Measurements from ENCODE around the gene LSM10. TPM values are rescaled to one million over a fixed set of nuclear protein-coding genes. Genes with fewer than 3 reads are reported as not detected.

Gene LSM10
- total RNA-seq, 6 experiments from 2014 or later = 44.6 to 58.7 (median 49.6) TPM

DNA sequence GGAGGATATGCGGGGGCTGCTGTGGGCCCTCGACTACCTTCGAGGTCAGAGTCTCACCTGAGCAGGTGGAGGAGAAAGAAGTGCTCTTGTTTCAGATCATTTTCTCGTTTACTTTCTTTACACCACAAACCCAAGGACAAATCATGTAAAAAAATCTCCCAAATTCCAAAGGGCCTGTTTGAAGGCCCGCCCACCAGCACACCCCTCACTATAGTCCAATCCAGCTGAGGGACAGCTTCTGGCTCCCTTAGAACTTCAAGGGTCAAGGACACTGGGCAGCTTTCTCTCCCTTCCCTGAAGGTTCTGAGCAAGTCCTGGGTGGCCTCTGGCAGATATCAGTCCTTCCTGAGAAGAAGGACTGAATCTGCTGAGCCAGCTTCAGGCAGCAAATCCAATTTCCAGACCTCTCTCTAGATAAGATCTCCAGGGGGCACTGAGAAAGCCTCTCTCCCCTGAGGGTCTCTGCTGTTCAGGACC is 17.5 kb downstream of the LSM10 start:
- Mint-ChIP-seq H3K27me3 (ENCODE audit: insufficient read depth) (peaks cover 7% of the 10 kb centered on the region), H3K4me1 (ENCODE audit: low read depth) (peaks cover 58% of the 10 kb centered on the region), H3K9me3 (no peaks in the 10 kb centered on the region), H3K27ac (peak overlapping the region; percentile 3; the same call in 1 of the 2 replicates), H3K36me3 (ENCODE audit: low read depth) (peaks cover 14% of the 10 kb centered on the region), H3K4me3 (no peak overlapping the region)
- DNase-seq = no peak
- TF ChIP-seq CTCF (IDR thresholded peaks at IDR 0.05) = no peak

GRCh38 chr1:36377791-36378492 is 19.8 kb downstream of the LSM10 start:
- no peak overlapping the region for H3K4me3 Mint-ChIP-seq
- H3K27me3 Mint-ChIP-seq (ENCODE audit: insufficient read depth) = no peaks in the 10 kb centered on the region; the same call in 1 of the 2 replicates
- no peak for TF ChIP-seq CTCF (IDR thresholded peaks at IDR 0.05)
- peak overlapping the region; percentile 52; the same call in 1 of the 2 replicates for H3K27ac Mint-ChIP-seq
- H3K36me3 Mint-ChIP-seq (ENCODE audit: low read depth) = peaks cover 10% of the 10 kb centered on the region
- peaks cover 59% of the 10 kb centered on the region for H3K4me1 Mint-ChIP-seq (ENCODE audit: low read depth)
- DNase-seq = no peak
- no peaks in the 10 kb centered on the region for H3K9me3 Mint-ChIP-seq

DNA sequence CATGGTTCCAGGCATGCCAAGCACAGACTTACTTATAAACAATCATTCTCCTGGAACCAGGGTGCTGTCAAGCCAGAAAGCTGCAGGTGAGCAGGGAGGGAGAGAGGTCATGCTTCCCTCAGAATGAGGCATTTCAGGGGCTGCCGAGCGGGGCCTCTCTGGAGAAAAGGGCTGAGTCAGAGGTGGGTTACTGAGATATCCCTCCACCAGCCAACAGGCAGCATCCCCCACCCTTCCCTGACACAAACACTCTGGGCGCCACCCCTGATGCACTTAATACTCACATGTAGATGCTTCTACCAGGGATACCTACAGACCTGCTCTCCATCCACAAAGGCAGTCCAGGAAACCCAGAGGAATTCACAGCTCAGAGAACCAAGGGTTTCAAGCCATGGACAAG is 25.1 kb downstream of the LSM10 start:
- H3K27me3 Mint-ChIP-seq (ENCODE audit: insufficient read depth) = peaks cover 2% of the 10 kb centered on the region; the same call in 1 of the 2 replicates
- no peak for DNase-seq
- H3K4me3 Mint-ChIP-seq = peak overlapping the region; percentile 81
- no peak for TF ChIP-seq CTCF (IDR thresholded peaks at IDR 0.05)
- H3K27ac Mint-ChIP-seq = peak overlapping the region; percentile 98
- peaks cover 68% of the 10 kb centered on the region for H3K4me1 Mint-ChIP-seq (ENCODE audit: low read depth)
- no peaks in the 10 kb centered on the region for H3K9me3 Mint-ChIP-seq
- peaks cover 6% of the 10 kb centered on the region for H3K36me3 Mint-ChIP-seq (ENCODE audit: low read depth)

GRCh38 chr1:36369061-36369861 is 28.4 kb downstream of the LSM10 start:
- peaks cover 2% of the 10 kb centered on the region; the same call in 1 of the 2 replicates for H3K27me3 Mint-ChIP-seq (ENCODE audit: insufficient read depth)
- peak; percentile 56 for DNase-seq
- peak; percentile 97 for TF ChIP-seq CTCF (IDR thresholded peaks at IDR 0.05)
- peak overlapping the region; percentile 69 for H3K27ac Mint-ChIP-seq
- no peaks in the 10 kb centered on the region for H3K9me3 Mint-ChIP-seq
- H3K4me1 Mint-ChIP-seq (ENCODE audit: low read depth) = peaks cover 78% of the 10 kb centered on the region
- no peak overlapping the region for H3K4me3 Mint-ChIP-seq
- peaks cover 11% of the 10 kb centered on the region for H3K36me3 Mint-ChIP-seq (ENCODE audit: low read depth)

- DNase-seq = no peak
- H3K27me3 Mint-ChIP-seq (ENCODE audit: insufficient read depth) = peaks cover 2% of the 10 kb centered on the region; the same call in 1 of the 2 replicates
- H3K4me1 Mint-ChIP-seq (ENCODE audit: low read depth) = peaks cover 63% of the 10 kb centered on the region
- H3K9me3 Mint-ChIP-seq = no peaks in the 10 kb centered on the region
- TF ChIP-seq CTCF (IDR thresholded peaks at IDR 0.05) = no peak
- no peak overlapping the region for H3K4me3 Mint-ChIP-seq
- H3K36me3 Mint-ChIP-seq (ENCODE audit: low read depth) = peaks cover 5% of the 10 kb centered on the region; the same call in 1 of the 2 replicates
- peak overlapping the region; percentile 93 for H3K27ac Mint-ChIP-seq
These were observed 29.9 kb downstream of the LSM10 start for GRCh38 chr1:36367798-36368197.
